Stimulated activated CD4-positive, alpha-beta T cell treated with anti-CD3 and anti-CD28 coated beads, Interleukin-4, amount 100 ng/mL, for 1 hour (primary cell): ENCODE data around the gene TMPRSS9.

Experiments used
- DNase-seq: peaks from one replicate; pipeline ENCODE4 v3.0.0-alpha.2; 2020

TMPRSS9 gene

GRCh38 chr19:2330255-2330631 is 29.8 kb upstream of the TMPRSS9 start:
- no peak for DNase-seq

- DNase-seq = no peak
Observed at GRCh38 chr19:2330632-2331284, 29.3 kb upstream of the TMPRSS9 start.

- no peak for DNase-seq
Observed at GRCh38 chr19:2331601-2332246, 28.3 kb upstream of the TMPRSS9 start.

- DNase-seq = peak; percentile 23
Observed at GRCh38 chr19:2332341-2333026, 27.6 kb upstream of the TMPRSS9 start.

GRCh38 chr19:2333027-2333806 is 26.8 kb upstream of the TMPRSS9 start:
- DNase-seq = no peak

GRCh38 chr19:2333807-2334211 is 26.3 kb upstream of the TMPRSS9 start:
- DNase-seq = no peak

- no peak for DNase-seq
Observed at GRCh38 chr19:2334426-2334825, 25.6 kb upstream of the TMPRSS9 start.

GRCh38 chr19:2334986-2335846 is 24.8 kb upstream of the TMPRSS9 start:
- DNase-seq = no peak

- no peak for DNase-seq
Observed at GRCh38 chr19:2335848-2336247, 24.2 kb upstream of the TMPRSS9 start.

- DNase-seq = no peak
Observed at GRCh38 chr19:2336528-2337328, 23.3 kb upstream of the TMPRSS9 start.

- DNase-seq = no peak
Observed at GRCh38 chr19:2337329-2337707, 22.7 kb upstream of the TMPRSS9 start.

GRCh38 chr19:2338055-2338615 is 21.9 kb upstream of the TMPRSS9 start:
- DNase-seq = no peak

GRCh38 chr19:2338751-2339643 is 21.1 kb upstream of the TMPRSS9 start:
- no peak for DNase-seq

- no peak for DNase-seq
Observed at GRCh38 chr19:2339644-2340310, 20.3 kb upstream of the TMPRSS9 start.

GRCh38 chr19:2340496-2341243 is 19.4 kb upstream of the TMPRSS9 start:
- no peak for DNase-seq

GRCh38 chr19:2341244-2341751 is 18.8 kb upstream of the TMPRSS9 start:
- DNase-seq = no peak

GRCh38 chr19:2341982-2342381 is 18.1 kb upstream of the TMPRSS9 start:
- DNase-seq = no peak

GRCh38 chr19:2342656-2343288 is 17.3 kb upstream of the TMPRSS9 start:
- DNase-seq = no peak
